Activated CD4-positive, alpha-beta T cell treated with anti-CD3 and anti-CD28 coated beads, Interleukin-10, Interleukin-2, amounts not matched to agents 100 ng/mL and 50 ng/mL, durations not matched to agents 16 hours and 8 hours (primary cell): Measurements from ENCODE around the gene DLX3.

ENCODE experiments used
- DNase-seq: peaks from one replicate; pipeline ENCODE4 v3.0.0-alpha.2; 2020

Gene DLX3

DNA sequence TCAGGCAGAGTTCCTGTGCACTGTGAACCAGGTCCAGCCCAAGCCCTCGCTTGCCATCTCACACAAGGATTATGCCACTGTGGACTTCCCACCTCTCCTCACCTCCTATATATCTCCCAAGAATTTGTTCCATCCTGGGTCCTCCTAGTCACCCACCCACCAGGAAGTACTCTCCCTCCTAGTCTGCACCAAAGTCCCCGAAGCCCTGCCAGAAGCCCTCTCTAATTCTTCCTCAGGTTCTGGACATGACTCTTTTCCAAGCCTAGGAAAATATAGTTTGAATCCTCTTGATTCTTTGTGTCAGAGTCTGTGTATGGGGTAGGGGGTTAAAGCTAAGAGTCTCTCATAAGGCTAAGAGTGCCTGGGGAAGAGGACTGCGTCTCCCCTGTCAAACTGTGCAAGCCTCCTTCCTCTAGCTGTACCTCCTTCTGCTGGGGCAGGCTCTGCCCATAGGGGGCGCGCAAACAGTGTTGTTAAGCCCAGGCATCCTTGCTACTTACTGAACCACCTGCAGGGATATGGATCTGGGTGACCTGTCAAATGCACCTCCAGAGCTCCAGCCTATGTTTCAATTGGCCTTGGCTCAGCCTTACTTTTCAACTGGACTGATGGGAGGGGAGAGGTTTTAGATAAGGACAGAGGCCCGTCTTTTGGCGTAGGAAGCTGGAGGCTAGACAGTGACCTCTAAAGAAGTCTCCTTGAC is 42.7 kb downstream of the DLX3 start:
- peak; percentile 84 for DNase-seq

DNA sequence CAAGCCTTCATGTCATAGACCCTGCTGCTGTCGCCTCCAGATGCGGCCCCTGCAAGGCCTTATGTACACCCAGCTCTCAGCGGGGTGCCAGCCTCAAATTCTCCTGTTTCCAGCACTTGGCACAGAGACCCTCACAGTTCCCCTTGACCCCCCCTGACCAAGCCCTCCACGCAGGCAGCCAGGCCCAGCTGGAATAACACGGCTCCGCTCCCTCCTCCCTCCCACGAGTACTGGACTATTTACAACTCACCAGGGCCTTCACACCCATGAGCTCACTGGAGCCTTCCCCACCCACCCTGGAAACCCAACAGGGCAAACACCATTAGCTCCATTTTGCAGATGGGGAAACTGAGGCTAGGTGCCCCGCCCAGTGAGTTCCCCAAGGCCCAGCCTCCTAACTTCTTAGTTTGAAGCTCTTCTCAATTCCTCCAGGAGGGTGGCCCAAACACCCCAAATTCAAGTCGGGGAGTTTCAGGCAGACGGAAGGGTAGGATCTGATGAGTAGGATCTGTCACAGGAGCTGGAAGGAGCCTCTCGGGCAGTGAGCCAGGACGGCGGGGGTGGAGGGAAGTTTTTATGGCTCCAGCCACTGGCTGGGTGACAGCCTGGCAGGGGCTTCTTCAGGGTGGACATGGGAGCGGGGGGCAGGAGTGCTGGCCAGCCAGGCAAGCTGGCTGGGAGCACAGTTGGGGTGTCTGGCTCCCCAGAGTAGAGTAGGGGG is 43.5 kb downstream of the DLX3 start:
- DNase-seq, result no peak

DNA sequence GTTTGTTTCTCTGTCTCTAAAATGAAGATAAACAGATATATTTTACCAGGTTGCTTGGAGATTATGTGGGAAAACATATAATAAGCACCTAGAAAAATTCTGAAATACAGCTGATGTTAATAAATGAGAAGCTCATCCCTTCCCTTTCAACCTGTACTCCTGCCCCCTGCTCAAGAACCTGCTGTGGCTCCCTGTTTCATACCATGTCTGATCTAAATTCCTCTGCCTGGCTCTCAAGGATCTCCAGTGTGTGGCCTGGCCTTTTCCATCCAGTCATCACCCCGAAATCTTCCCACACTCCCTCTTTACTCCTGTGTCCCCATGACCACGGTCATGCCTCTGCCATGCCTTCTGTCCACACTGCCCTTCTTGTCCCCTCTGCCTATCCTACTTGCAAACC is 45.4 kb downstream of the DLX3 start:
- no peak for DNase-seq

DNA sequence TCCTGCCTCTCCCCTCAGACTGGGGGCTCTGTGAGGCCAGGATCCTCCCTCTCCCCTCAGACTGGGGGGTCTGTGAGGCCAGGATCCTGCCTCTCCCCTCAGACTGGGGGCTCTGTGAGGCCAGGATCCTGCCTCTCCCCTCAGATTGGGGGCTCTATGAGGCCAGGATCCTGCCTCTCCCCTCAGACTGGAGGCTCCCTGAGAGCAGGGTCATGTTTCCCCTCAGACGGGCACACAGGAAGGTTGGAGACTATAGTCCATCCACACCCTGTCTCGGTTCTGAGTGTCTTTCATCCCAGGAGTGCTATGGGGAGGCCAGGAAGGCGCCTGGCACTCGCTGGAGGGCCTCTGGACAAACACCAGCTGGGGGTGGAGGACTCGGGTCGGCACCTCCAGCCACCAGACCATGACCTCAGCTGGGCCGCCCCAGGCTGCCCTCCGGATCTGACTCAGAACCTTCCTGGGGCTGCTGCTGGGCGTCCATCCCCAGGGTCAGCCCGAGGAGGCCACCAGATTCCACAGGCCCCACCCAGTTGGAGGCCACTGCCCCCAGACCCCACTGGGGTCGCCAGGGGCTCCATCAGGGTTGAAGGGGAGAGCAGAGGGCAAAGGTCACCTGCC is 48.0 kb downstream of the DLX3 start:
- DNase-seq, result no peak

DNA sequence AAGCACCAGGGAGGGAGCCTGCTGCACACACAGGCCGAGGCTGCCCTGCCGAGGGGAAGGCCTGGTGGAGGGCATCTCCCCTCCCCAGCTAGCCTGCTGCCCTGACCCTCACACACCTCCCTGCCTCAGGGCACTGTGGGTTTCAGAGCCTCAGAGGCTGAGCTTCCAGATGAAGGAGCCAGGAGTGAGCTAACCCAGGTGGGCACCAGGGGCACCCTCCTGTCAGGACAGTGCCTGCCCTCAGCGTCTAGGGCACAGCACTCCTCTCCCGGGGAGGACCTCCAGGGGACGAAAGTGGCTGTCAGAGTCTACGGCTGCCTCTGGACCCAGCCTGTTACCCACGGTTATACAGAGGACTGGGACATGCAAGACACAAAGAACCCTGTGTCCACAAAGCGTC is 48.8 kb downstream of the DLX3 start:
- no peak for DNase-seq

DNA sequence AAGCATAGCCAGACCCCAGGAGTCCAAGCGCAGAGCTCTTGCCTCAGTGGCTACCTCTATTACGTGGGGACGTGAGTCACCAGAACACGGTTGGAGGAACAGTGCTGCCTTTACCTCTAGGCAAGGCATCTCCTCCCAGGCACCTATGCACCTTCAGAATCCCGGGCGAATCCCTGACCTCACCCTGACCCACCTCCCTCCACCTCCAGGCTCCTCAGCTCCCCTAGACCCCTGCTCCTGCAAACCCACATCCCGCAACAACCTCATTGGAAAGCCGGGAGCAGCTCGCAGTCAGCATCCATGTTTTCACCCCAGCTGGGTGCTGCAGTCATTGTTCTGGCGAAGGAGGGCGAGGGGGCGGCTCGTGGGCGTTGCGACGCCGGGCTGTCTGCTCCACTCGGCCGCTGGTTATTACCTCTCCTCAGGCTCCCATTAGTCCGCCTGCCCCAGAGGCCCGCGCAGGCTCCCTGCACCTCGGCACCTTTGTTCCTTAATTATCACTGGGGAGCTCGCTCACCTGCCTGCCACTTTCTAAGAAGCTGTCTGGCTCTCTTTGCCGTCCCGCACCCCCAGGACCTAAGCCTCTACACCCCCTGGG is 50.7 kb downstream of the DLX3 start:
- DNase-seq, result no peak

DNA sequence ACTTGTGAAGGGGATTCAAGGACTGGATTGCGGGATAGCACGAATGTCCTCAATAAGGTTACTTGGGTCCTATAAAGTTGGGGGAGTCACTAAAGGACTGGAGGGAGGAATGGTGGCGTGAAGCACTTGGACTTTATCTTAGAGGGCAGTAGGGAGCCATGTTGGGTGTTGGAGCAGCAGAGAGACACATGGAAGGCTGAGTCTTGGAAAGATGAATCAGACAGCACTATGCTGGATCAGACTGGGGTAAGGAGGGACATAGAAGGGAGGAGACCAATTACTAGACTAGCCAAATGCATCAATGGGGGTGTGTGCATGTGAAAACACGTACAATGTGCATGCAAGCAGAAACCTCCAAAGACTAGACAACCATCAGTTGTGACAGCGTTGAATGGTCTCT is 52.1 kb downstream of the DLX3 start:
- DNase-seq, result no peak

DNA sequence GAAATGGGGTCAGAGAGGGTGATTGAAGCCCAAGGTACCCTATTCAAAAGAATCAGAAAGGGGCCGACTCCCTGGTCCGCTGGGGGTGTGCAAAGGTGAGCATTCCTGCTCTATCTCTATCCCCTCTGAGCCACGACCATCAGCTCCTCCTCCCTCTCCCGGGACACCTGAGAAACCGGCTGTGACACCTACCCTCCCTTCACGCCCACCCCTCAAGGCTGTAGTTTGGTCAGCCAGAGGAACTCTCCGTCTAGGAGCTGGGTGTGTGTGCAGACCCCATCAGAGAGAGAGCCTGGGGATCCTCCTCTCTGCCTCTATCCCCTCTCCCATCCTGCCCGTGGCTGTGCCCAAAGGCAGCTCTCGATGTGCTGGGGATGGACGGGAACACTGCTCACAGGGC is 53.6 kb downstream of the DLX3 start:
- DNase-seq, result no peak
